ENCODE measurements around the gene FNDC1.

The FNDC1 gene

GRCh38 chr6:159298840-159299239 lies 129.6 kb downstream of the FNDC1 start:
- DNase-seq (ENCODE audit: insufficient read length, low spot score) = no peak
- TF ChIP-seq SPI1 (IDR thresholded peaks at IDR 0.05; ENCODE audit: low read depth, low read length) (no peak), PAX5 (IDR thresholded peaks at IDR 0.05; ENCODE audit: insufficient read depth, low read length, severe bottlenecking) (no peak), TAF1 (IDR thresholded peaks at IDR 0.05; ENCODE audit: low read depth, low read length) (no peak), POLR2A (IDR thresholded peaks at IDR 0.05; ENCODE audit: low read depth, low read length) (no peak), POLR2AphosphoS5 (IDR thresholded peaks at IDR 0.05; ENCODE audit: low read depth, low read length) (no peak), POU2F2 (IDR thresholded peaks at IDR 0.05; ENCODE audit: low read depth, low read length) (no peak)
- no peak for FAIRE-seq

- FAIRE-seq = no peak
- DNase-seq (ENCODE audit: insufficient read length, low spot score) = no peak
- TF ChIP-seq POLR2A (IDR thresholded peaks at IDR 0.05; ENCODE audit: low read depth, low read length) (no peak), PAX5 (IDR thresholded peaks at IDR 0.05; ENCODE audit: insufficient read depth, low read length, severe bottlenecking) (no peak), POU2F2 (IDR thresholded peaks at IDR 0.05; ENCODE audit: low read depth, low read length) (no peak), SPI1 (IDR thresholded peaks at IDR 0.05; ENCODE audit: low read depth, low read length) (no peak), POLR2AphosphoS5 (IDR thresholded peaks at IDR 0.05; ENCODE audit: low read depth, low read length) (no peak)
Observed at GRCh38 chr6:159299566-159299965, 130.4 kb downstream of the FNDC1 start.

DNA sequence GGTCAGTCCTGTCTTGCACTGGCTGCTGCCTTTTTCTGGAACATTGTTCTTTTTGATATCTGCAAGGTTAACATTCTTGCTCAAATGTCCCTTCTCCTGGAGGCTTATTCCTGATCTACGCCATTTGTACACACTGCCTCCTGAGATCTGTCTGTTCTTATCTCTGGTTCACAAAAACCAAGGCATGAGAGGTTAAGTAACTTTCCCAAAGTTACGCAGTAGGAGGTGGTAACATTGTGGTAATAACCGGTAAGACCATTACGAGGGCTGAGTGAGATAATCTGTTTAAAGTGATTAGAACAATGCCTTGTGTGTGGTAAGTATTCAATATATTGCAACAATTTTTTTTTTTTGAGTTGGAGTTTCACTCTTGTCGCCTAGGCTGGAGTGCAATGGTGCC lies 132.1 kb downstream of the FNDC1 start:
- DNase-seq (ENCODE audit: insufficient read length, low spot score) (no peak), FAIRE-seq (no peak)
- TF ChIP-seq POLR2AphosphoS5 (IDR thresholded peaks at IDR 0.05; ENCODE audit: low read depth, low read length) (no peak), SPI1 (IDR thresholded peaks at IDR 0.05; ENCODE audit: low read depth, low read length) (no peak), POLR2A (IDR thresholded peaks at IDR 0.05; ENCODE audit: low read depth, low read length) (no peak), TAF1 (IDR thresholded peaks at IDR 0.05; ENCODE audit: low read depth, low read length) (no peak), POU2F2 (IDR thresholded peaks at IDR 0.05; ENCODE audit: low read depth, low read length) (no peak), PAX5 (IDR thresholded peaks at IDR 0.05; ENCODE audit: insufficient read depth, low read length, severe bottlenecking) (no peak)

DNA sequence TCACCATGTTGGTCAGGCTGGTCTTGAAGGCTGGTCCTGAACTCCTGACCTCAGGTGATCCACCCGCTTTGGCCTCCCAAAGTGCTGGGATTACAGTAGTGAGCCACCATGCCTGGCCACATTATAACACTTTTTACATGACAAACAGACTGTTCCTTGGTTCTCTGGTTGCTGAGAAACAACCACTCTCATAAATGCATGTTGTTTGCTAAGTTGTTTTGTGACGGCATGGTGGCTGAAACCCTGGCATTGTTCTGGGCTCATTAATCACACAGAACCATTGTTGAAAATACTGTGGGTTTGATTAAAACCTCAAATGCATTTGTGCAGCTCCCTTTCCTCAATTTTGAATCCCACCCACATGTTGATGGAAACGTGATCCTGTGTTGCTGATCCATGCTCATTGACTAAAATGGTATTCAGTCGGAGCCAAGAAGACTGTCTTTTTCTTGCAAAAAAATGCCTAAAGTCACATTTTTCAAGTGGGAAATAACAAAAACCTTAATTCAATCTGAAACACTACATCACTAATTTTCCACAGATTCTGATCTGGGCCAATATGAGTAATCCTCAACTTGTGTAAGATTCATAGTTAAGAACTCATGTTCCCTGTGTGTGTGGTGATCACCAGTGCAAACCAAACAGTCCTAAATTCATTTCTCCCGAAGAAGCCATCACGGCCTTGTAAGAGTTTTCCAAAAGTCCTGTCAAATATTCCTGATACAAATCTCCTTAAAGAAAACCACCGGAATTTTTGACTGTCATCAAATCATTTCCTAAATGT lies 132.8 kb downstream of the FNDC1 start:
- TF ChIP-seq POLR2A (IDR thresholded peaks at IDR 0.05; ENCODE audit: low read depth, low read length) = no peak
- TF ChIP-seq PAX5 (IDR thresholded peaks at IDR 0.05; ENCODE audit: insufficient read depth, low read length, severe bottlenecking) = no peak
- TF ChIP-seq SPI1 (IDR thresholded peaks at IDR 0.05; ENCODE audit: low read depth, low read length) = no peak
- no peak for TF ChIP-seq TAF1 (IDR thresholded peaks at IDR 0.05; ENCODE audit: low read depth, low read length)
- no peak for TF ChIP-seq POLR2AphosphoS5 (IDR thresholded peaks at IDR 0.05; ENCODE audit: low read depth, low read length)
- TF ChIP-seq POU2F2 (IDR thresholded peaks at IDR 0.05; ENCODE audit: low read depth, low read length) = no peak
- DNase-seq (ENCODE audit: insufficient read length, low spot score) = no peak
- FAIRE-seq = no peak

DNA sequence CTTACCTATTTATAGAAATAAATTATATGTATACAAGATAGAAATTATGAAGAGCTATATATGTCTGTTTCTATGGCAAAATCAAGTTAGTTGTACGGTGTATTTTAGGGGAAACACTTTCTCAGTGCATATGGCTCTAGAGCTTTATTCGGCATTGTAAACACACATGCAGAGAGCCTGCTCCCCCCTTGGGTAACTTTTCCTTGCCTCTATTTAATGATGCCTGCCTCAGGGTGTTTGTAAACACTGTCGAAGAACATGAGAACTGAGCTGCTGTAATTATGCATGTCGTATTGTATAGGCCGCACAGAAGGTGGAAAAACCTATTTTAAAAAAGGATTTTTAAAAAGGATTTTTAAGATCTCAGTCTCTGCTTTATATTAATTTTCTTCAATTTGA lies 133.4 kb downstream of the FNDC1 start:
- FAIRE-seq (no peak), DNase-seq (ENCODE audit: insufficient read length, low spot score) (no peak)
- no peak for TF ChIP-seq POLR2A (IDR thresholded peaks at IDR 0.05; ENCODE audit: low read depth, low read length)

DNA sequence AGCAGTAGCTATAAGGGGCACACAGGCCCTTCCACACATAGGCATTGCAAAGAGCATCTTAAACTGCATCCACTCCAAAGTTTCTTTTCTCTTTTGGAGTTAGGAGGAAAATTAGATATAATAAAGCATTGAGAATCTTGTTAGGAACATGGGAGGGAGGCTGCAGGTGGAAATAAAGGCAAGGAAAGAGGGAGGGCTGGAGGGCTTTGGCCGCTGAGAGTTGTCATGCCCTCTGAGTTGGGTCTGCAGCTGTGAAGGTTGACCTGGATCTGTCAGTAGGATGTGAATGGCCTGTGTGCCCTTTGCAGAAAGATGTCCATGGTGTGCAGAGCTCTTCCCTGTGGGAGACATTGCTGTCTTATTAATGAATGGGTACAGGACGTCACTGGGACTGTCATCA lies 134.0 kb downstream of the FNDC1 start:
- FAIRE-seq (no peak), DNase-seq (ENCODE audit: insufficient read length, low spot score) (no peak)
- TF ChIP-seq PAX5 (IDR thresholded peaks at IDR 0.05; ENCODE audit: insufficient read depth, low read length, severe bottlenecking) = no peak
- no peak for TF ChIP-seq POU2F2 (IDR thresholded peaks at IDR 0.05; ENCODE audit: low read depth, low read length)
- TF ChIP-seq TAF1 (IDR thresholded peaks at IDR 0.05; ENCODE audit: low read depth, low read length) = no peak
- no peak for TF ChIP-seq POLR2AphosphoS5 (IDR thresholded peaks at IDR 0.05; ENCODE audit: low read depth, low read length)
- TF ChIP-seq SPI1 (IDR thresholded peaks at IDR 0.05; ENCODE audit: low read depth, low read length) = no peak
- TF ChIP-seq POLR2A (IDR thresholded peaks at IDR 0.05; ENCODE audit: low read depth, low read length) = no peak

DNA sequence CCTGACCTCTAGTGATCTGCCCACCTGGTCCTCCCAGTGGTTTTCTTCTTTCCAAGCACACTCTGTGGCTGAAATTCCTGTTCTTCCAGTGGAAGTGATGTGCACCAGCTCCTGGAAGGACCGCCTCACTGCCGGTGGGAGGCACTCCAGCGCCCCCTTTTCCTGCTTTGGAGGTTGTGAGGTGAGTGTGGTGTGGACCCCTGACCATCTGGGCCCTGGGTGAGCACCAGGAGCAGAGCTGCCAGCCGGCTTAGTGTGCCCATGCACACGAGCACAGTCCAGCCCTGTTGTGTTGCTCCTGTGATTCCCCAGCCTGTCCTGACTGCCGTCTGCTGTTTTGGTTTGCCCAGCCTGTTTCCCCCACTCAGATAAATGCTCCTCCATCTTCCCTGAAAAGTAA lies 134.6 kb downstream of the FNDC1 start:
- no peak for FAIRE-seq
- TF ChIP-seq POU2F2 (IDR thresholded peaks at IDR 0.05; ENCODE audit: low read depth, low read length) (no peak), TAF1 (IDR thresholded peaks at IDR 0.05; ENCODE audit: low read depth, low read length) (no peak)
- DNase-seq (ENCODE audit: insufficient read length, low spot score) = no peak

DNA sequence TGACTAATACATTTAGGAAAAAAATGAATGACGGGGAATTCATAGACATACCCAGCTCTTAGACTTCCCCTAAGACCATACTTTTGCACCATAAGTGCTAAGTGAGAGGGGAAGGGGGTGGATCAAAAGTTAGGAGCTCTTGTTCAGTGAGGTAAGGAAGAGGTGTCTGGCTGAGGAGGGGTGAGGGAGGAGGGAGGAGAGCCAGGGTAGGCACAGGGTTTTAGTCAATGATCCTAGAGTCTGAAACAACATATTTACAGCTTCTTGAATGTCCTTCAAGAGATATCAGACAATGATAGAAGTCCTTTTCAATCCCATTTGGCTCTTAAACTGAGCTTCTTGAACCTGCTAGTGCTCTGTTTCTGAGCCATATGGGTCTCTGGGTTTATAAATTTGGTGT lies 135.4 kb downstream of the FNDC1 start:
- TF ChIP-seq POLR2A (IDR thresholded peaks at IDR 0.05; ENCODE audit: low read depth, low read length) (no peak), TAF1 (IDR thresholded peaks at IDR 0.05; ENCODE audit: low read depth, low read length) (no peak), PAX5 (IDR thresholded peaks at IDR 0.05; ENCODE audit: insufficient read depth, low read length, severe bottlenecking) (no peak), POU2F2 (IDR thresholded peaks at IDR 0.05; ENCODE audit: low read depth, low read length) (no peak), POLR2AphosphoS5 (IDR thresholded peaks at IDR 0.05; ENCODE audit: low read depth, low read length) (no peak), SPI1 (IDR thresholded peaks at IDR 0.05; ENCODE audit: low read depth, low read length) (no peak)
- FAIRE-seq = no peak

GRCh38 chr6:159305159-159305558 lies 136.0 kb downstream of the FNDC1 start:
- DNase-seq (ENCODE audit: insufficient read length, low spot score) = no peak
- FAIRE-seq = no peak
- no peak for TF ChIP-seq POU2F2 (IDR thresholded peaks at IDR 0.05; ENCODE audit: low read depth, low read length)
- no peak for TF ChIP-seq TAF1 (IDR thresholded peaks at IDR 0.05; ENCODE audit: low read depth, low read length)
- TF ChIP-seq POLR2AphosphoS5 (IDR thresholded peaks at IDR 0.05; ENCODE audit: low read depth, low read length) = no peak
- TF ChIP-seq PAX5 (IDR thresholded peaks at IDR 0.05; ENCODE audit: insufficient read depth, low read length, severe bottlenecking) = no peak
- TF ChIP-seq POLR2A (IDR thresholded peaks at IDR 0.05; ENCODE audit: low read depth, low read length) = no peak
- no peak for TF ChIP-seq SPI1 (IDR thresholded peaks at IDR 0.05; ENCODE audit: low read depth, low read length)

More for the DNA sequence above, 135.4 kb downstream of the FNDC1 start:
- no peak for DNase-seq (ENCODE audit: insufficient read length, low spot score)

DNA sequence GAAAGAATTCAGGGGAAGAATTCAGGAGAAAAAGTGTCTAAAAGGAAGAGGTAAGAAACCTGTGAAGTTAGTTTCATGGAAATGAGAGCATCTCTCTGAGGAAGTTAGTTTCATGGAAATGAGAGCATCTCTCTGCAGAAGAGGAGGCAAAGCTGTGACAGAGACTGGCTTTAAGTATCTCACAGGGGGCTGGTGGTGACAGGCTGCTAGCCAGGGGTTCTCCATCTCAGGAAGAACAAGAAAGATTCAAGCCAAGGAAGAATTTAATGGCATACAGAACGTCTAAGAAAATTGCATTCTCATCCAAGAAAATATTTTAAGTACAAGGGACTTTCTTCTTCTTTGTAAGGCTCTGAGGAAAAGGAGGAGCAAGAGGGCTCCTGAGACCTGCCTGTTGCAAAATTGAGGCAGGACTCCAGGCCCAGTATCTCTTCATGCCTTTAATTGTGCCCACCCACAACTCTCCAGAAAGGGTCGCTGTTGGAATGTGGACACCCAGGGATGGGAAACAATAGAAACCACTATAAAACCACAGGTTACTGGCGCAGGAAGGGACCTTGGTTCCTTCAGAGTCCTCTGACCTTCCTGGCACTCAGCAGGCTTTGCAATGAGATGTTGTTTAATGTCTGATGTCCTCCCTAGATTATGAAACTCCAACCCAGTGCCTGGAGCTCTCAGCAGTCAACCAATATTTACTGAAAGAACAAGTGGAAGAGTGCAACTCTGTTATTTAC lies 136.8 kb downstream of the FNDC1 start:
- TF ChIP-seq POU2F2 (IDR thresholded peaks at IDR 0.05; ENCODE audit: low read depth, low read length) = no peak
- TF ChIP-seq PAX5 (IDR thresholded peaks at IDR 0.05; ENCODE audit: insufficient read depth, low read length, severe bottlenecking) = no peak
- TF ChIP-seq POLR2A (IDR thresholded peaks at IDR 0.05; ENCODE audit: low read depth, low read length) = no peak
- no peak for FAIRE-seq
- no peak for DNase-seq (ENCODE audit: insufficient read length, low spot score)

All from GM12891 (cell line).